PC-3 (cell line): ENCODE data around the gene FARP1. TPM values are rescaled to one million over a fixed set of nuclear protein-coding genes. Genes with fewer than 3 reads are reported as not detected.
A peak's percentile ranks its signal among the peaks of the same experiment; 100 is the strongest.

Experiments
- ATAC-seq: fragments of 200-7000 bp; cut with Tn5 transposase; 2 replicates; pipeline ENCODE4 v1.9.1; 2020; ENCODE audit warnings: mild to moderate bottlenecking, moderate library complexity
- BruUV-seq: library from RNA; stranded (reverse); fragments of 400-500 nt; replicated peaks from 2 replicates; lab custom pipeline; 2021; lab: Mats Ljungman, UMichigan
- CTCF ChIA-PET: fragments of 300-600 bp; sonication (Branson Sonifier 250); formaldehyde crosslinking; loops from one replicate; lab custom pipeline; 2022; ENCODE audit warnings: antibody characterized with exemption; lab: Charles Lee
- POLR2A ChIA-PET: fragments of 300-600 bp; sonication (Branson Sonifier 250); formaldehyde crosslinking; loops from one replicate; lab custom pipeline; 2022; ENCODE audit warnings: antibody characterized with exemption; ENCODE audit not compliant: unreplicated experiment; lab: Charles Lee
- DNase-seq: peaks from one replicate; pipeline ENCODE4 v3.0.0-alpha.2; 2015
- H2AFZ ChIP-seq: fragments of 300-600 bp; sonication (generic); 2 replicates; pipeline ENCODE4 v1.6.0; 2016; ENCODE audit warnings: antibody characterized with exemption, low read length
- H3F3A ChIP-seq: fragments of 300-600 bp; sonication (generic); one replicate; pipeline ENCODE4 v1.6.0; 2017; ENCODE audit warnings: antibody characterized with exemption, low read length, control low read depth, mild to moderate bottlenecking; ENCODE audit not compliant: unreplicated experiment
- H3K27ac ChIP-seq: fragments of 300-600 bp; sonication (generic); 2 replicates; pipeline ENCODE4 v1.5.1; 2016; ENCODE audit warnings: mild to moderate bottlenecking, low read length
- H3K27me3 ChIP-seq: fragments of 300-600 bp; sonication (generic); 2 replicates; pipeline ENCODE4 v1.6.1; 2016; ENCODE audit warnings: low read length, mixed read lengths
- H3K36me3 ChIP-seq: fragments of 300-600 bp; sonication (generic); 2 replicates; pipeline ENCODE4 v1.6.1; 2016; ENCODE audit warnings: low read depth, mixed run types, low read length, mixed read lengths
- H3K4me1 ChIP-seq: fragments of 300-600 bp; sonication (generic); 2 replicates; pipeline ENCODE4 v1.5.1; 2016; ENCODE audit warnings: low read length; ENCODE audit not compliant: insufficient read depth
- H3K4me2 ChIP-seq: fragments of 300-600 bp; sonication (generic); 2 replicates; pipeline ENCODE4 v1.6.0; 2016; ENCODE audit warnings: low read length
- H3K4me3 ChIP-seq: fragments of 300-600 bp; sonication (generic); 2 replicates; pipeline ENCODE4 v1.5.1; 2016; ENCODE audit warnings: mild to moderate bottlenecking, low read length, mixed read lengths
- H3K79me2 ChIP-seq: fragments of 300-600 bp; sonication (generic); 2 replicates; pipeline ENCODE4 v1.6.1; 2017; ENCODE audit warnings: low read length, mixed read lengths
- H3K9ac ChIP-seq: fragments of 300-600 bp; sonication (generic); 2 replicates; pipeline ENCODE4 v1.6.0; 2016; ENCODE audit warnings: mild to moderate bottlenecking, low read length
- H3K9me2 ChIP-seq: fragments of 300-600 bp; sonication (generic); replicated peaks from 2 replicates; pipeline ENCODE4 v1.6.1; 2016; ENCODE audit warnings: mixed run types, low read length, mixed read lengths
- H3K9me3 ChIP-seq: fragments of 300-600 bp; sonication (generic); 2 replicates; pipeline ENCODE4 v1.6.1; 2016; ENCODE audit warnings: low read length, mixed read lengths
- H4K20me1 ChIP-seq: fragments of 300-600 bp; sonication (generic); 2 replicates; pipeline ENCODE4 v1.6.1; 2016; ENCODE audit warnings: low read length, mixed read lengths
- CTCF ChIP-seq: fragments of 300-600 bp; sonication (generic); conservative IDR thresholded peaks from 2 replicates; pipeline ENCODE4 v1.5.1; 2017; ENCODE audit warnings: antibody characterized with exemption, low read depth, mild to moderate bottlenecking, low read length
- EZH2 ChIP-seq: fragments of 300-600 bp; sonication (generic); IDR thresholded peaks from one replicate; pipeline ENCODE4 v1.6.1; 2017; ENCODE audit warnings: antibody characterized with exemption, mild to moderate bottlenecking, low read length; ENCODE audit not compliant: unreplicated experiment
- EZH2phosphoT487 ChIP-seq: fragments of 300-600 bp; sonication (generic); IDR thresholded peaks from 2 replicates; pipeline ENCODE4 v1.6.1; 2018; ENCODE audit warnings: mild to moderate bottlenecking, antibody characterized with exemption, low read length, borderline replicate concordance
- intact Hi-C: fragments of 100-400 bp; cut with micrococcal nuclease; formaldehyde crosslinking; loops from 2 replicates; pipeline ENCODE4 v1.9.0; 2023
- total RNA-seq: library from RNA; depleted of rRNA; stranded (reverse); fragments of >200 nt; gene quantifications from 2 replicates; pipeline ENCODE4 v1.2.3, GENCODE V29; 2014

The FARP1 gene
- total RNA-seq, 1 experiment from 2014 or later: 18.2 TPM

- BruUV-seq: no TSS peak
- H3K9me2 ChIP-seq: no peaks in the 10 kb centered on the region
- DNase-seq (peak; percentile 26), ATAC-seq (no peak)
- intact Hi-C loops: no loop called here
- H3K27me3 ChIP-seq: no peaks in the 10 kb centered on the region
- H3K9me3 ChIP-seq: no peaks in the 10 kb centered on the region
- H3K9ac ChIP-seq: no peak overlapping the region; the same call in 1 of the 2 replicates
- ChIA-PET POLR2A (no interaction called here), CTCF (interaction anchor here (0.6 kb wide), 1 partner anchor 362 kb away, joined by 3 read pairs; no protein-coding TSS in a partner anchor)
- TF ChIP-seq EZH2phosphoT487 (no peak), EZH2 (no peak), CTCF (no peak)
- no peak overlapping the region for H3K4me3 ChIP-seq
- peaks cover 5% of the 10 kb centered on the region for H3F3A ChIP-seq
- H3K4me1 ChIP-seq: peaks cover 42% of the 10 kb centered on the region
- H3K36me3 ChIP-seq: peaks cover 19% of the 10 kb centered on the region
- peak overlapping the region; percentile 96 for H3K27ac ChIP-seq
- H3K4me2 ChIP-seq: no peak overlapping the region
- no peaks in the 10 kb centered on the region for H4K20me1 ChIP-seq
- H3K79me2 ChIP-seq: peaks cover 81% of the 10 kb centered on the region
- no peak overlapping the region for H2AFZ ChIP-seq
Observed at GRCh38 chr13:98478189-98479129, 335.6 kb downstream of the FARP1 start.

- Histone ChIP-seq H3F3A (peaks cover 9% of the 10 kb centered on the region), H3K79me2 (peaks cover 88% of the 10 kb centered on the region), H2AFZ (no peak overlapping the region), H3K27me3 (no peaks in the 10 kb centered on the region), H3K4me3 (no peak overlapping the region), H3K27ac (no peak overlapping the region), H3K4me2 (no peak overlapping the region), H3K9me2 (no peaks in the 10 kb centered on the region), H3K9me3 (no peaks in the 10 kb centered on the region), H3K4me1 (peaks cover 50% of the 10 kb centered on the region), H4K20me1 (no peaks in the 10 kb centered on the region), H3K36me3 (peaks cover 9% of the 10 kb centered on the region; the same call in 1 of the 2 replicates), H3K9ac (no peak overlapping the region)
- DNase-seq: no peak
- intact Hi-C loops: loop anchor here (10.0 kb wide), 1 partner anchor 175 kb away; no protein-coding TSS in a partner anchor
- ATAC-seq: no peak
- no TSS peak for BruUV-seq
- CTCF ChIA-PET: no interaction called here
- POLR2A ChIA-PET: no interaction called here
- TF ChIP-seq CTCF (no peak), EZH2 (no peak), EZH2phosphoT487 (no peak)
Observed at GRCh38 chr13:98479496-98480003, 336.7 kb downstream of the FARP1 start.
